H1 (cell line): ENCODE results near the gene NANOS3. TPM values are rescaled to one million over a fixed set of nuclear protein-coding genes. Genes with fewer than 3 reads are reported as not detected.

ENCODE experiments used
- BACH1 ChIP-seq: IDR thresholded peaks from 2 replicates; pipeline ENCODE4 v1.6.1; 2012; ENCODE audit warnings: low read length, improper control_type of control experiment
- BRCA1 ChIP-seq: IDR thresholded peaks from 2 replicates; pipeline ENCODE4 v1.6.1; 2012; ENCODE audit warnings: low read depth, low read length, improper control_type of control experiment
- CHD2 ChIP-seq: IDR thresholded peaks from 2 replicates; pipeline ENCODE4 v1.6.1; 2012; ENCODE audit warnings: low read length, improper control_type of control experiment
- E2F6 ChIP-seq: IDR thresholded peaks from 2 replicates; pipeline ENCODE4 v1.6.1; 2012; ENCODE audit warnings: inconsistent platforms
- RAD21 ChIP-seq, 2 experiments: IDR thresholded peaks in 1 of 2; conservative IDR thresholded peaks in 1 of 2; 2 replicates each; pipeline ENCODE4 v1.6.1; 2011; ENCODE audit warnings: low read depth in 2 of 2, low read length in 2 of 2, improper control_type of control experiment in 1 of 2, inconsistent platforms in 1 of 2, mild to moderate bottlenecking in 1 of 2, moderate library complexity in 1 of 2
- SIX5 ChIP-seq: IDR thresholded peaks from 2 replicates; pipeline ENCODE4 v1.6.1; 2011; ENCODE audit warnings: mild to moderate bottlenecking, low read depth, low read length
- SP2 ChIP-seq: IDR thresholded peaks from 2 replicates; pipeline ENCODE4 v1.6.1; 2012; ENCODE audit warnings: mild to moderate bottlenecking, low read length, inconsistent platforms
- polyA plus RNA-seq, 7 experiments: library from polyadenylated mRNA; depleted of rRNA in 3 of 7; stranded (reverse) in 5 of 7; unstranded in 2 of 7; fragments of >200 nt in 5 of 7; fragments of 200-250 nt in 2 of 7; gene quantifications; 1 replicate in 5 of 7; 2 replicates in 1 of 7; 4 replicates in 1 of 7; pipeline versions ENCODE4 v1.2.1 to v1.2.3, GENCODE V29; 2011 to 2013; ENCODE audit warnings: missing spikeins in 2 of 7, mixed read lengths in 2 of 7
- total RNA-seq: library from RNA; stranded (reverse); fragmentation: NEBNext Ultra II Directional; extraction: Animal tissue kit (Norgen Biotek cat#: 25700); gene quantifications from 2 replicates; pipeline ENCODE4 v1.2.1, GENCODE V29; 2021

The NANOS3 gene
- total and polyA plus RNA-seq, 2 of the 8 experiments (the other 6 are each of a cell fraction or from before 2014, with no cell fraction given) = 0.62 TPM; not detected in 1

DNA sequence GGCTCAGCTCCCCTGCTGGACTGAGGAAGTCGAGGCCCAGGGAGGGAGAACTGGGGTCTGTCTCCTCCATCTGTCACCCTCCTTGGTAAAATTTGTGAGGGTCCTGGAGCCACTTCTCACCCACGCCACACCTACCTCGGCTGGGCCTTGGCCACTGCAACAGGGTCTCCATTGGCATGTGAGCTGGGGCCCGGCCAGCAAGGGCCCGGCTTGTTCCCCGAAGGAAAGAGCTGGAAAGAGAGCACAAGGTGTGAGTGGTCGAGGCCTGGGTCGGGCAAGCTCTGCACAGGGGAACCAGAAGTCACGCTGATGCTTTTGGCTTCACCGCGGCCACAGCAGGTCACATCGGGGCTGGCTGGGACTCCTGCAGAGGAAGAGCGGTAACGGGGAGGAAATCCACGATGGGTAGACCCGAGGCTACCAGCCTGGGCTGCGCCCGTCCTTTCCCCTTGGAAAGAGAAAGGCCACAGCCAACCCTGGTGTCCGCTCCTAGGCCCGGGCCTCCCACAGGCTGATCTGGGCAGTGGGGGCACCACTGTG lies 9.0 kb downstream of the NANOS3 start (continued):
- TF ChIP-seq CHD2 (no peak), RAD21 (IDR thresholded peaks at IDR 0.05 in 1 of 2, conservative IDR thresholded peaks at IDR 0.05 in 1 of 2; ENCODE audit: low read depth in 2 of 2, low read length in 2 of 2) (no peak), BACH1 (no peak), SP2 (no peak), SIX5 (no peak), E2F6 (no peak), BRCA1 (no peak)
- TF ChIP-seq, all 59 proteins: peak for 0
